HepG2 (cell line): ENCODE data around the gene CAPN10. TPM values are rescaled to one million over a fixed set of nuclear protein-coding genes. Genes with fewer than 3 reads are reported as not detected.

ENCODE experiments used
- CC2D1A ChIP-seq: sonication (generic); formaldehyde crosslinking; IDR thresholded peaks from 2 replicates; pipeline ENCODE4 v1.8.1; 2023; ENCODE audit warnings: mild to moderate bottlenecking, missing genetic modification reagents
- NCOA5 ChIP-seq: sonication (generic); formaldehyde crosslinking; IDR thresholded peaks from 2 replicates; pipeline ENCODE4 v1.4.0; 2020; ENCODE audit warnings: missing genetic modification reagents
- PAX8 ChIP-seq: sonication (generic); formaldehyde crosslinking; IDR thresholded peaks from 2 replicates; pipeline ENCODE4 v1.8.0; 2022; ENCODE audit warnings: mild to moderate bottlenecking, missing genetic modification reagents, borderline replicate concordance
- SMARCE1 ChIP-seq: fragments of 450-650 bp; IDR thresholded peaks from 2 replicates; pipeline ENCODE4 v1.6.1; 2017; ENCODE audit warnings: borderline replicate concordance
- SMC3 ChIP-seq: IDR thresholded peaks from 2 replicates; pipeline ENCODE4 v1.6.1; 2011; ENCODE audit warnings: low read length, improper control_type of control experiment
- TGIF2 ChIP-seq: IDR thresholded peaks from 2 replicates; pipeline ENCODE4 v1.6.1; 2016; ENCODE audit warnings: control low read depth, missing compliant biosample characterization
- ZKSCAN8 ChIP-seq: IDR thresholded peaks from 2 replicates; pipeline ENCODE4 v1.6.1; 2016; ENCODE audit warnings: borderline replicate concordance, missing genetic modification reagents, missing compliant biosample characterization
- ZNF607 ChIP-seq: sonication (generic); formaldehyde crosslinking; IDR thresholded peaks from 2 replicates; pipeline ENCODE4 v1.5.1; 2020; ENCODE audit warnings: missing genetic modification reagents, mild to moderate bottlenecking, borderline replicate concordance
- ZNF615 ChIP-seq: sonication (generic); formaldehyde crosslinking; IDR thresholded peaks from 2 replicates; pipeline ENCODE4 v1.5.0; 2020; ENCODE audit warnings: mild to moderate bottlenecking, missing genetic modification reagents, borderline replicate concordance
- polyA plus RNA-seq, 8 experiments: library from polyadenylated mRNA; depleted of rRNA in 3 of 8; stranded (reverse) in 7 of 8; unstranded in 1 of 8; fragments of >200 nt; fragmentation: Illumina TruSeq in 4 of 8; extraction: Trizol in 4 of 8; gene quantifications; 2 replicates each; pipeline versions ENCODE4 v1.2.1 to v1.2.3, GENCODE V29; 2011 to 2016; ENCODE audit warnings: low read depth in 4 of 8, missing spikeins in 1 of 8, mixed read lengths in 1 of 8; ENCODE audit not compliant: insufficient read depth in 1 of 8
- total RNA-seq, 5 experiments: library from RNA; depleted of rRNA; stranded (reverse); fragments of >200 nt; fragmentation: Illumina TruSeq; extraction: Trizol; gene quantifications; 2 replicates each; pipeline ENCODE4 v1.2.3, GENCODE V29; 2016; ENCODE audit warnings: low read depth in 1 of 5
- TF ChIP-seq, protein P1 (sequence below): sonication (generic); formaldehyde crosslinking; IDR thresholded peaks from 2 replicates; pipeline ENCODE4 v1.5.1; 2020; ENCODE audit warnings: missing genetic modification reagents, mild to moderate bottlenecking, borderline replicate concordance
- TF ChIP-seq, protein P2 (sequence below): IDR thresholded peaks from 2 replicates; pipeline ENCODE4 v1.4.0; 2020; ENCODE audit warnings: mild to moderate bottlenecking, missing genetic modification reagents
- TF ChIP-seq, protein P3 (sequence below), 2 experiments: fragments of 450-650 bp in 1 of 2; sonication (generic) in 1 of 2; formaldehyde crosslinking; IDR thresholded peaks; 2 replicates each; pipeline versions ENCODE4 v1.5.0 to v1.8.0; 2020 to 2022; ENCODE audit warnings: mild to moderate bottlenecking in 1 of 2, missing genetic modification reagents in 1 of 2
- TF ChIP-seq, protein P4 (sequence below): sonication (generic); formaldehyde crosslinking; IDR thresholded peaks from 2 replicates; pipeline ENCODE4 v1.4.0; 2020; ENCODE audit warnings: missing genetic modification reagents, borderline replicate concordance
- TF ChIP-seq, protein P5 (sequence below): fragments of 450-650 bp; IDR thresholded peaks from 2 replicates; pipeline ENCODE4 v1.6.1; 2016

CAPN10 gene
- total and polyA plus RNA-seq, 2 of the 13 experiments (the other 11 are each of a cell fraction or from before 2014, with no cell fraction given): 27.6 to 32.4 TPM

DNA sequence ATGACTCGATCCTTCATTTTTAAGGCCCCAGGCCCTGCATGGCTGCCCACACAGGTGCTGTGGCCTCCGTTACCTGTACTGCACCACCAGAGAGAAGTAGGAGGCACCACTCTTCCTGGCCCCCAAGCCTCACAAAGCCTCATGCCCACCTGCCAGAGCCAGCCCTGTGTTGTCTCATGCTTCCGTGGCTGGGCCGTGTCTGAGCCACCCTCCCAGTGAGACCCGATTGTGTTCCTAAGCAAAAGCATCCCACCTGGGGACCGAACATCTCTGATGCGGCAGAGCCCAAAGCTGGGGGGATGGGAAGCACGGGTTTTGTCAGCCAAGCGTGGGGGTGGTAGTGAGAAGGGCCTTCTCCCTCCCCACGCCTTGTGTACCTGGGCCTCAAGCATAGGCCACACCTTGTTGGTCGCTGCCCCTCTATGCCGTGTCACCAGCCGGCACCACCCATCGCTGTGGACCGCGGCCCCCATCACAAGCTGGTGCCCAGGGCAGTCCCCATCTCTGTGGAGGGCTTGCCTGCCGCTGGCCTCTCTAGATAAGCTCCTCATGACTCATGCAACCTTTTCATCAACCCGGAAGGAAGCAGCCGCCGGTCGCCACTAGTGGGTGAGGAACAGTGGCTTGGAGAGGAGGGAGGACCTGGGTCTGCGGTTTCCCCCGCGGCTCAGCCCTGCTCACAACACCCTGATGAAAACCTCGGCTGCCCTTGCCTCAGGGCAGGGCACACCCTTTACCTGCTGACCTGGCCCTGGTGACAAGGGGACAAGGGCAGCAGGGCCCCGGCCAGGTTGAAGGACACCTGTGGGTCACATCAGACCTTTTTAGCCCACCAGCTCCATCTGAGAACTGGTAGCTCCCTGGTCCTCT is 21.0 kb upstream of the CAPN10 start (continued):
- TF ChIP-seq, protein P1, sequence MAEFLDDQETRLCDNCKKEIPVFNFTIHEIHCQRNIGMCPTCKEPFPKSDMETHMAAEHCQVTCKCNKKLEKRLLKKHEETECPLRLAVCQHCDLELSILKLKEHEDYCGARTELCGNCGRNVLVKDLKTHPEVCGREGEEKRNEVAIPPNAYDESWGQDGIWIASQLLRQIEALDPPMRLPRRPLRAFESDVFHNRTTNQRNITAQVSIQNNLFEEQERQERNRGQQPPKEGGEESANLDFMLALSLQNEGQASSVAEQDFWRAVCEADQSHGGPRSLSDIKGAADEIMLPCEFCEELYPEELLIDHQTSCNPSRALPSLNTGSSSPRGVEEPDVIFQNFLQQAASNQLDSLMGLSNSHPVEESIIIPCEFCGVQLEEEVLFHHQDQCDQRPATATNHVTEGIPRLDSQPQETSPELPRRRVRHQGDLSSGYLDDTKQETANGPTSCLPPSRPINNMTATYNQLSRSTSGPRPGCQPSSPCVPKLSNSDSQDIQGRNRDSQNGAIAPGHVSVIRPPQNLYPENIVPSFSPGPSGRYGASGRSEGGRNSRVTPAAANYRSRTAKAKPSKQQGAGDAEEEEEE (CRISPR knock-in tag): no peak
- TF ChIP-seq, protein P2, sequence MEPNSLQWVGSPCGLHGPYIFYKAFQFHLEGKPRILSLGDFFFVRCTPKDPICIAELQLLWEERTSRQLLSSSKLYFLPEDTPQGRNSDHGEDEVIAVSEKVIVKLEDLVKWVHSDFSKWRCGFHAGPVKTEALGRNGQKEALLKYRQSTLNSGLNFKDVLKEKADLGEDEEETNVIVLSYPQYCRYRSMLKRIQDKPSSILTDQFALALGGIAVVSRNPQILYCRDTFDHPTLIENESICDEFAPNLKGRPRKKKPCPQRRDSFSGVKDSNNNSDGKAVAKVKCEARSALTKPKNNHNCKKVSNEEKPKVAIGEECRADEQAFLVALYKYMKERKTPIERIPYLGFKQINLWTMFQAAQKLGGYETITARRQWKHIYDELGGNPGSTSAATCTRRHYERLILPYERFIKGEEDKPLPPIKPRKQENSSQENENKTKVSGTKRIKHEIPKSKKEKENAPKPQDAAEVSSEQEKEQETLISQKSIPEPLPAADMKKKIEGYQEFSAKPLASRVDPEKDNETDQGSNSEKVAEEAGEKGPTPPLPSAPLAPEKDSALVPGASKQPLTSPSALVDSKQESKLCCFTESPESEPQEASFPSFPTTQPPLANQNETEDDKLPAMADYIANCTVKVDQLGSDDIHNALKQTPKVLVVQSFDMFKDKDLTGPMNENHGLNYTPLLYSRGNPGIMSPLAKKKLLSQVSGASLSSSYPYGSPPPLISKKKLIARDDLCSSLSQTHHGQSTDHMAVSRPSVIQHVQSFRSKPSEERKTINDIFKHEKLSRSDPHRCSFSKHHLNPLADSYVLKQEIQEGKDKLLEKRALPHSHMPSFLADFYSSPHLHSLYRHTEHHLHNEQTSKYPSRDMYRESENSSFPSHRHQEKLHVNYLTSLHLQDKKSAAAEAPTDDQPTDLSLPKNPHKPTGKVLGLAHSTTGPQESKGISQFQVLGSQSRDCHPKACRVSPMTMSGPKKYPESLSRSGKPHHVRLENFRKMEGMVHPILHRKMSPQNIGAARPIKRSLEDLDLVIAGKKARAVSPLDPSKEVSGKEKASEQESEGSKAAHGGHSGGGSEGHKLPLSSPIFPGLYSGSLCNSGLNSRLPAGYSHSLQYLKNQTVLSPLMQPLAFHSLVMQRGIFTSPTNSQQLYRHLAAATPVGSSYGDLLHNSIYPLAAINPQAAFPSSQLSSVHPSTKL (CRISPR knock-in tag): peak; percentile 49
- TF ChIP-seq SMARCE1: no peak
- TF ChIP-seq, protein P3, sequence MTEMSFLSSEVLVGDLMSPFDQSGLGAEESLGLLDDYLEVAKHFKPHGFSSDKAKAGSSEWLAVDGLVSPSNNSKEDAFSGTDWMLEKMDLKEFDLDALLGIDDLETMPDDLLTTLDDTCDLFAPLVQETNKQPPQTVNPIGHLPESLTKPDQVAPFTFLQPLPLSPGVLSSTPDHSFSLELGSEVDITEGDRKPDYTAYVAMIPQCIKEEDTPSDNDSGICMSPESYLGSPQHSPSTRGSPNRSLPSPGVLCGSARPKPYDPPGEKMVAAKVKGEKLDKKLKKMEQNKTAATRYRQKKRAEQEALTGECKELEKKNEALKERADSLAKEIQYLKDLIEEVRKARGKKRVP (CRISPR knock-in tag; IDR thresholded peaks at IDR 0.05): peak in 1 of 2 experiments; percentile 97; a peak in 2 of 4 replicates
- peak; percentile 30; the same call in 1 of the 2 replicates for TF ChIP-seq TGIF2
- no peak for TF ChIP-seq SMC3
- TF ChIP-seq, protein P4, sequence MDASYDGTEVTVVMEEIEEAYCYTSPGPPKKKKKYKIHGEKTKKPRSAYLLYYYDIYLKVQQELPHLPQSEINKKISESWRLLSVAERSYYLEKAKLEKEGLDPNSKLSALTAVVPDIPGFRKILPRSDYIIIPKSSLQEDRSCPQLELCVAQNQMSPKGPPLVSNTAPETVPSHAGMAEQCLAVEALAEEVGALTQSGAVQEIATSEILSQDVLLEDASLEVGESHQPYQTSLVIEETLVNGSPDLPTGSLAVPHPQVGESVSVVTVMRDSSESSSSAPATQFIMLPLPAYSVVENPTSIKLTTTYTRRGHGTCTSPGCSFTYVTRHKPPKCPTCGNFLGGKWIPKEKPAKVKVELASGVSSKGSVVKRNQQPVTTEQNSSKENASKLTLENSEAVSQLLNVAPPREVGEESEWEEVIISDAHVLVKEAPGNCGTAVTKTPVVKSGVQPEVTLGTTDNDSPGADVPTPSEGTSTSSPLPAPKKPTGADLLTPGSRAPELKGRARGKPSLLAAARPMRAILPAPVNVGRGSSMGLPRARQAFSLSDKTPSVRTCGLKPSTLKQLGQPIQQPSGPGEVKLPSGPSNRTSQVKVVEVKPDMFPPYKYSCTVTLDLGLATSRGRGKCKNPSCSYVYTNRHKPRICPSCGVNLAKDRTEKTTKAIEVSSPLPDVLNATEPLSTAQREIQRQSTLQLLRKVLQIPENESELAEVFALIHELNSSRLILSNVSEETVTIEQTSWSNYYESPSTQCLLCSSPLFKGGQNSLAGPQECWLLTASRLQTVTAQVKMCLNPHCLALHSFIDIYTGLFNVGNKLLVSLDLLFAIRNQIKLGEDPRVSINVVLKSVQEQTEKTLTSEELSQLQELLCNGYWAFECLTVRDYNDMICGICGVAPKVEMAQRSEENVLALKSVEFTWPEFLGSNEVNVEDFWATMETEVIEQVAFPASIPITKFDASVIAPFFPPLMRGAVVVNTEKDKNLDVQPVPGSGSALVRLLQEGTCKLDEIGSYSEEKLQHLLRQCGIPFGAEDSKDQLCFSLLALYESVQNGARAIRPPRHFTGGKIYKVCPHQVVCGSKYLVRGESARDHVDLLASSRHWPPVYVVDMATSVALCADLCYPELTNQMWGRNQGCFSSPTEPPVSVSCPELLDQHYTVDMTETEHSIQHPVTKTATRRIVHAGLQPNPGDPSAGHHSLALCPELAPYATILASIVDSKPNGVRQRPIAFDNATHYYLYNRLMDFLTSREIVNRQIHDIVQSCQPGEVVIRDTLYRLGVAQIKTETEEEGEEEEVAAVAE (CRISPR knock-in tag): peak; percentile 1; the same call in 1 of the 2 replicates
- TF ChIP-seq PAX8 (CRISPR knock-in tag): no peak
- no peak for TF ChIP-seq ZNF607
- TF ChIP-seq ZKSCAN8: no peak
- TF ChIP-seq CC2D1A (CRISPR knock-in tag): no peak
- TF ChIP-seq NCOA5 (CRISPR knock-in tag): no peak
- TF ChIP-seq ZNF615 (CRISPR knock-in tag): peak; percentile 83; the same call in 1 of the 2 replicates
- TF ChIP-seq, protein P5, sequence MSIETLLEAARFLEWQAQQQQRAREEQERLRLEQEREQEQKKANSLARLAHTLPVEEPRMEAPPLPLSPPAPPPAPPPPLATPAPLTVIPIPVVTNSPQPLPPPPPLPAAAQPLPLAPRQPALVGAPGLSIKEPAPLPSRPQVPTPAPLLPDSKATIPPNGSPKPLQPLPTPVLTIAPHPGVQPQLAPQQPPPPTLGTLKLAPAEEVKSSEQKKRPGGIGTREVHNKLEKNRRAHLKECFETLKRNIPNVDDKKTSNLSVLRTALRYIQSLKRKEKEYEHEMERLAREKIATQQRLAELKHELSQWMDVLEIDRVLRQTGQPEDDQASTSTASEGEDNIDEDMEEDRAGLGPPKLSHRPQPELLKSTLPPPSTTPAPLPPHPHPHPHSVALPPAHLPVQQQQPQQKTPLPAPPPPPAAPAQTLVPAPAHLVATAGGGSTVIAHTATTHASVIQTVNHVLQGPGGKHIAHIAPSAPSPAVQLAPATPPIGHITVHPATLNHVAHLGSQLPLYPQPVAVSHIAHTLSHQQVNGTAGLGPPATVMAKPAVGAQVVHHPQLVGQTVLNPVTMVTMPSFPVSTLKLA: no peak
